GM12864 (cell line): ENCODE results near the gene ANKRD53.

Experiments used
- DNase-seq: peaks from one replicate; pipeline ENCODE4 v3.0.0-alpha.2; 2011; ENCODE audit warnings: low read depth
- H3K4me3 ChIP-seq: 2 replicates; pipeline ENCODE4 v1.5.1; 2011; ENCODE audit warnings: mild to moderate bottlenecking, low read depth, low read length, control low read depth
- CTCF ChIP-seq: IDR thresholded peaks from 2 replicates; pipeline ENCODE4 v1.5.1; 2011; ENCODE audit warnings: low read depth, mild to moderate bottlenecking, moderate library complexity, low read length, control low read depth, inconsistent platforms; ENCODE audit errors: missing control alignments

ANKRD53 gene

GRCh38 chr2:70946832-70947442 lies 31.5 kb upstream of the ANKRD53 start:
- no peak overlapping the region for H3K4me3 ChIP-seq
- TF ChIP-seq CTCF = peak; percentile 80

GRCh38 chr2:70947556-70948184 lies 30.8 kb upstream of the ANKRD53 start:
- DNase-seq = no peak
- H3K4me3 ChIP-seq = no peak overlapping the region
- TF ChIP-seq CTCF = no peak

More at GRCh38 chr2:70946832-70947442, 31.5 kb upstream of the ANKRD53 start:
- DNase-seq = peak; percentile 13

GRCh38 chr2:70948337-70949003 lies 30.0 kb upstream of the ANKRD53 start:
- DNase-seq = peak; percentile 21

GRCh38 chr2:70949086-70949485 lies 29.3 kb upstream of the ANKRD53 start:
- no peak for DNase-seq
- TF ChIP-seq CTCF = no peak
- H3K4me3 ChIP-seq = no peak overlapping the region

More at GRCh38 chr2:70948337-70949003, 30.0 kb upstream of the ANKRD53 start:
- peak; percentile 89 for TF ChIP-seq CTCF
- H3K4me3 ChIP-seq = no peak overlapping the region

- H3K4me3 ChIP-seq = no peak overlapping the region
- no peak for TF ChIP-seq CTCF
- no peak for DNase-seq
Measured at GRCh38 chr2:70954886-70955285, 23.5 kb upstream of the ANKRD53 start.

- H3K4me3 ChIP-seq = no peak overlapping the region
- no peak for TF ChIP-seq CTCF
- no peak for DNase-seq
Measured at GRCh38 chr2:70956141-70956540, 22.3 kb upstream of the ANKRD53 start.
